ENCODE results near the gene ZNF619.

DNA sequence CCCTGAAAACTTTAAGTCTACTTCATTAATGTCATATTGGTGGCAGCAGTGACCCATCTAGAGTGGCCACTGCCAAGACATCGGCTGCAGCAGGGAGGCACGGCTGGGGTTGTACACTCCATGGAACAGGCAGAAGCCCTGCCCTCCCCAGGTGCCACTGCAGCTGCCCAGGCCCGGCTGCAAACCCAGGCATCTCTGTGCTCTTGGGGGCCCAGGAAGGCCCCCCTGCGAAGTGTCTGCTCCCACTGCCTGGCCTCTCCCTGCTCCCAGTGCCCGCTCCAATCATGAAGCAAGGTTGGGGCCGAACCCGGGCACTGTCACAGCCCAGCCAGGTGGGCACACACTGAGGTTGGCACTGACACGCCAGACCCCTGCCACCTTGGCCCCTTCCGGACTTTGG lies 31.9 kb upstream of the ZNF619 start:
- TF ChIP-seq POLR2A (IDR thresholded peaks at IDR 0.05; ENCODE audit: low read depth, low read length), result no peak
- TF ChIP-seq, protein P1, sequence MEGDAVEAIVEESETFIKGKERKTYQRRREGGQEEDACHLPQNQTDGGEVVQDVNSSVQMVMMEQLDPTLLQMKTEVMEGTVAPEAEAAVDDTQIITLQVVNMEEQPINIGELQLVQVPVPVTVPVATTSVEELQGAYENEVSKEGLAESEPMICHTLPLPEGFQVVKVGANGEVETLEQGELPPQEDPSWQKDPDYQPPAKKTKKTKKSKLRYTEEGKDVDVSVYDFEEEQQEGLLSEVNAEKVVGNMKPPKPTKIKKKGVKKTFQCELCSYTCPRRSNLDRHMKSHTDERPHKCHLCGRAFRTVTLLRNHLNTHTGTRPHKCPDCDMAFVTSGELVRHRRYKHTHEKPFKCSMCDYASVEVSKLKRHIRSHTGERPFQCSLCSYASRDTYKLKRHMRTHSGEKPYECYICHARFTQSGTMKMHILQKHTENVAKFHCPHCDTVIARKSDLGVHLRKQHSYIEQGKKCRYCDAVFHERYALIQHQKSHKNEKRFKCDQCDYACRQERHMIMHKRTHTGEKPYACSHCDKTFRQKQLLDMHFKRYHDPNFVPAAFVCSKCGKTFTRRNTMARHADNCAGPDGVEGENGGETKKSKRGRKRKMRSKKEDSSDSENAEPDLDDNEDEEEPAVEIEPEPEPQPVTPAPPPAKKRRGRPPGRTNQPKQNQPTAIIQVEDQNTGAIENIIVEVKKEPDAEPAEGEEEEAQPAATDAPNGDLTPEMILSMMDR (conservative IDR thresholded peaks at IDR 0.05; ENCODE audit: low read depth, low read length), result no peak
- no peak for TF ChIP-seq RFX5 (IDR thresholded peaks at IDR 0.05; ENCODE audit: low read depth, low read length)
- TF ChIP-seq RAD21 (IDR thresholded peaks at IDR 0.05; ENCODE audit: low read length), result no peak
- TF ChIP-seq USF2 (IDR thresholded peaks at IDR 0.05; ENCODE audit: low read depth, low read length), result no peak
- no peak for TF ChIP-seq FOS (IDR thresholded peaks at IDR 0.05; ENCODE audit: low read depth, low read length)
- TF ChIP-seq ELK1 (IDR thresholded peaks at IDR 0.05; ENCODE audit: borderline replicate concordance, low read depth, low read length), result no peak
- no peak for TF ChIP-seq BHLHE40 (IDR thresholded peaks at IDR 0.05; ENCODE audit: low read depth, low read length)
- TF ChIP-seq NFE2L2 (IDR thresholded peaks at IDR 0.05; ENCODE audit: low read depth, low read length), result no peak
